Breast epithelium (tissue), 3 donors: Measurements from ENCODE around the gene MEAK7.

Experiments
- CTCF ChIP-seq, 3 donors: fragments of 450-650 bp; IDR thresholded peaks; one replicate each; pipeline ENCODE4 v1.5.1; 2016 to 2017; ENCODE audit warnings: antibody characterized with exemption in 3 of 3, mild to moderate bottlenecking in 3 of 3, moderate library complexity in 3 of 3
- POLR2A ChIP-seq: fragments of 450-650 bp; IDR thresholded peaks from one replicate; pipeline ENCODE4 v1.6.1; 2016; ENCODE audit warnings: antibody characterized with exemption, mild to moderate bottlenecking, moderate library complexity

- TF ChIP-seq CTCF (IDR thresholded peaks at IDR 0.05) = no peak
- TF ChIP-seq POLR2A = no peak
These were observed 7.4 kb upstream of the MEAK7 start for GRCh38 chr16:84511831-84512230.
